Coronary artery (tissue), 2 donors: ENCODE results near the gene PRDM8.

Experiments used
- DNase-seq: peaks from one replicate; pipeline ENCODE4 v3.0.0-alpha.2; 2017; ENCODE audit warnings: low spot score
- H3K27ac ChIP-seq, 2 donors: fragments of 200-600 bp; sonication (generic); one replicate each; pipeline ENCODE4 v1.5.1; 2016 to 2019
- H3K4me3 ChIP-seq: fragments of 200-600 bp; sonication (generic); 2 replicates; pipeline ENCODE4 v1.5.1; 2016; ENCODE audit warnings: mild to moderate bottlenecking, moderate library complexity
- CTCF ChIP-seq: fragments of 200-600 bp; sonication (generic); IDR thresholded peaks from one replicate; pipeline ENCODE4 v1.5.1; 2019; ENCODE audit warnings: antibody characterized with exemption

The PRDM8 gene

DNA sequence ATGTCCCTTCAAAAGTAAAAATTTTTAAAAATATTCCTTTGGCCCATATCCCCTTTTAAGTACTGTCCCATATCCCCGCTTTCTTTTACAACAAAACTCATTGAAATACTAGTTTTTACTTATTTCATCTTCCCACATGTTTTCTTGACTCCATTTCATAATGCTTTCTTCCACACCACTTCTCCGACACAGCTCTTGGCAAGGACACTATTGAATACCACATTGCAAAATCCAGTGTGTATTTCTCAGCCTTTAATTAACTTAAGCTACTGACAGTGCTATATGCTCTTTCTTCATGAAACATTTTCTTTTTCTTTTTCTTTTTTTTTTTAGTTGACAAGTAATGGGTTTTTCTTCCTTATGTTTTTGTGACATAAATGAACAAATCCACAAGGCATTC is 28.8 kb downstream of the PRDM8 start:
- no peak for DNase-seq
- Histone ChIP-seq H3K27ac (no peak overlapping the region), H3K4me3 (no peak overlapping the region)
- no peak for TF ChIP-seq CTCF

- no peak for TF ChIP-seq CTCF
- H3K4me3 ChIP-seq = no peak overlapping the region
- no peak for DNase-seq
- no peak overlapping the region for H3K27ac ChIP-seq
Observed at GRCh38 chr4:80228460-80228859, 31.2 kb downstream of the PRDM8 start.

- H3K4me3 ChIP-seq = no peak overlapping the region
- TF ChIP-seq CTCF = no peak
- no peak for DNase-seq
- H3K27ac ChIP-seq = no peak overlapping the region
Observed at GRCh38 chr4:80229128-80229527, 31.8 kb downstream of the PRDM8 start.

DNA sequence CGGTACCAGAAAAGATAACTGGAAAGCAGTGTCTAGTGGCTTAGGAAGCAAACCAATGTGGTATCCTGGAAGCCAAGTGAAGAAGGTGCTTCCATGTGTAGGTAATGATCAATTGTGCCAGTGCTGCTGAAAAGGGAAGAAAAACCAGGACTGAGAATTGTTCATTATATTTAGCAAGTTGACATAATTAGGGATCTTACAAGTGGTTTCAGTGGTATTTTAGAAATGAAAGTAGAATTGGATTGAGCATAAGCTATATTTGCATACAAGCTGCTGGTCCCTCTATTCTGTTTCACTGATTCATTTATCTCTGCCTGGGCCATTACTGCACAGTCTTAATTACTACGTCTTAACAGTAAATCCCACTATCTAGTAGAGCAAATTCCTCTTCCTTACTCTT is 32.3 kb downstream of the PRDM8 start:
- H3K27ac ChIP-seq = no peak overlapping the region
- no peak for DNase-seq
- TF ChIP-seq CTCF = no peak
- H3K4me3 ChIP-seq = no peak overlapping the region

DNA sequence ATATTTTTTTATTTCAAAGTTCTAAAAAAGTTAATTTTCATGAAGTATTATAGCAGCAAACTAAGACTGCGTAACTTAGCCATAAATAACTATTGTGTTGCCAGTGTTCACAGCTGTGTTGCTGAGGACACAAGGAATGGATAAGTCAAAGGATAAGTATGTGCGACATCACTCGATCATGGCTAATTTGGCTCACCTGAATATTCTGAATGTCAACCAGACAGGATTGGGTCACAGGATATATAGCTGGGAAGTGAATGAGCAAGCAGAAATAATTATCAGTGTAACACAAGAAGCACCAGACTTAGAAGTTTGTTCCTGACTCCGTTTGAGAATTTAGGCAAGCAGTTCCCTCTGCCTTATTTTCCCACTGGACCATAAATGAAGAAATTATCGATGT is 33.9 kb downstream of the PRDM8 start:
- Histone ChIP-seq H3K27ac (no peak overlapping the region), H3K4me3 (no peak overlapping the region)
- TF ChIP-seq CTCF = no peak
- no peak for DNase-seq

DNA sequence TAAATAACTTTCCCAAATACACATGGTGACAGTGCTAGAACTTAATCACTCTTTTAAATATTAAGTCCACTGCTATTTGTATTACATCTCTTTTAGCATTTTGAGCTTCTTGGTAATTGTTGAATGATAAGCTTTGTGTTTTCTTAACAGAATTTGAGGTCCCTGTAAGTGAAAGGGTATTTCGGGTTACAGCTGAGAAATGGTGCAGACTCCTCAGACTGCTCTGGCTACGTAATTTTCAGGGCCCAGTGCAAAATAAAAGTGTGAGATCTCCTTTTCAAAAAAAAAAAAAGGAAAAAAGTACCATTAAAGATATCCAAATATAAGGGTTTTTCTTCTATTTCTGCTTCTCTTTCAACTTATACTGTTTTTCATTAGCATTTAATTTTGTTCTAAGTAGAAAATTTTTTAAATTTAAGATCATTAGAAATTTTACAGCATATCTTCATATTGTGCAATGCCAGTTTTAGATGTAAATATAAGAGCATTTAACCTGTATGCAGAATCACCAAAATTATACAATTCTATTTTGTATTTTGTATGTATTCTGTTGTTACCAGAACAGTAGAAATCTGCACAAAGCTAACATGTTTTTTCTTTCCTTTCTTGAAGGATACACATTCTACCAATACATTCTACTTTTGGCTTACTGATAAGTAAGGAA is 35.5 kb downstream of the PRDM8 start:
- no peak for TF ChIP-seq CTCF
- Histone ChIP-seq H3K27ac (no peak overlapping the region), H3K4me3 (no peak overlapping the region)
- DNase-seq = no peak

DNA sequence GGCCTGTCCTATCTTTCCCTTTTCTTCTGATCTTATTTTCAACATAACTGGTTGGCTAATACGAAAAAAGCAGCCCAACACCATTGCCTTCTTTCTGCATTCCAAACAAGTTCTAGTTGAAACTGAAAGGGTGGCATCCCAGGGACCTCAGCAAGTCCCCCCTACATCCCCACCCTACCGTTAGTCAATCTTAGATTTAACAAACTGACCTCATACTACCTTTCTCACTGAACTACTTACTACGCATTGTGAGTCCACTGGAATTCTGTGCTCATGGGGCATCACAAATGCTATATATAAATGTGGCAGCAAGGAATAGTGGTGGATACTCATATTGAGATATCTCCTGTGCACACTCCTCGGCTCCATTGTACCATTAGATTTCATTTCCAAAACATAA is 36.1 kb downstream of the PRDM8 start:
- Histone ChIP-seq H3K27ac (no peak overlapping the region), H3K4me3 (no peak overlapping the region)
- no peak for DNase-seq
- no peak for TF ChIP-seq CTCF
